HG03439 (cell line): ENCODE measurements around the gene UGGT2.
"Not testable (repeated sequence)": the region's sequence is repeated elsewhere in the genome, so short reads cannot be mapped to it uniquely, and the experiment has no call there.

Experiments
- ATAC-seq: cut with Tn5 transposase; IDR thresholded peaks from one replicate; pipeline ENCODE4 v1.9.1; 2021; ENCODE audit warnings: mild to moderate bottlenecking, moderate library complexity; ENCODE audit not compliant: unreplicated experiment

Gene UGGT2

DNA sequence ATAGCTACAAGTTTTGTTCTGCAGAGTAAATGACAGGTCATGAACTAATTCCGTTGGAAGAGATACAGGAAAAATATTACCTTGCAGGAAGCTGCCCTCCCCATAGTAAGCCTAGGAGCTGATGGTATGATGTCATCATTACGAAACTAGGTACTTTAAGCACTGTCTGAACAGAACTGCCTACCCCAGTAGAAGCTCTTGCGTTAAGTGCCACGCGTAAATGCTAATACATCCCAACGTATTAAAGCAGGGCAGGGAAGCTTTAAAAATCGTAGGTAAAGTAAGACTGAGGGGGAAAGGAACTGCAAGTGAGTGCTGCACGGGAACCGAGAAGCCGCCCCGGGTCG, 572 bp downstream of the UGGT2 start:
- peak; percentile 60 for ATAC-seq

GRCh38 chr13:96051946-96052345, 1.3 kb downstream of the UGGT2 start:
- not testable (repeated sequence) for ATAC-seq

GRCh38 chr13:96051491-96051890, 1.7 kb downstream of the UGGT2 start:
- not testable (repeated sequence) for ATAC-seq

- not testable (repeated sequence) for ATAC-seq
Observed at GRCh38 chr13:96050955-96051354, 2.2 kb downstream of the UGGT2 start.

DNA sequence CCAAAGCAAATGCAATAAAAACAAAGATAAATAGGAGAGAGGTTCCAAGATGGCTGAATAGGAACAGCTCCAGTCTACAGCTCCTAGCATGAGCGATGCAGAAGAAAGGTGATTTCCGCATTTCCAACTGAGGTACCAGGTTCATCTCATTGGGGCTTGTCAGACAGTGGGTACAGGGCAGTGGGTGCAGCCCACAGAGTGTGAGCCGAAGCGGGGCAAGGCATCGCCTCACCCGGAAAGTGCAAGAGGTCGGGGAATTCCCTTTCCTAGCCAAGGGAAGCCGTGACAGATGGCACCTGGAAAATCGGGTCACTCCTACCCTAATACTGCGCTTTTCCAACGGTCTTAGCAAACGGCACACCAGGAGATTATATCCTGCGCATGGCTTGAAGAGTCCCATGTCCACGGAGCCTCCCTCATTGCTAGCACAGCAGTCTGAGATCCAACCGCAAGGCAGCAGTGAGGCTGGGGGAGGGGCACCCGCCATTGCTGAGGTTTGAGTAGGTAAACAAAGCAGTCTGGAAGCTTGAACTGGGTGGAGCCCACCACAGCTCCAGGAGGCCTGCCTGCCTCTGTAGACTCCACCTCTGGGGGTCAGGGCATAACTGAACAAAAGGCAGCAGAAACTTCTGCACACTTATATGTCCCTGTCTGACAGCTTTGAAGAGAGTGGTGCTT, 6.6 kb downstream of the UGGT2 start:
- ATAC-seq: not testable (repeated sequence)

DNA sequence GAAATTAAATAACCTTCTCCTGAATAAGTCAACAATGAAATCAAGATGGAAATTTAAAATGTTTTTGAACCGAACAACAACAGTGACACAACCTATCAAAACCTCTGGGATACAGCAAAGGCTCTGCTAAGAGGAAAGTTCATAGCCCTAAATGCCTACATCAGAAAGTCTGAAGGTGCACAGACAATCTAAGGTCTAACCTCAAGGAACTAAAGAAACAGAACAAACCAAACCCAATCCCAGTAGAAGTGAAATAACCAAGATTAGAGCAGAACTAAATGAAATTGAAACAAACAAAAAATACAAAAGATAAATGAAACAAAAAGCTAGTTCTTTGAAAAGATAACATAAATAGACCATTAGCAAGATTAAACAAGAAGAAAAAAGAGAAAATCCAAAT, 9.0 kb downstream of the UGGT2 start:
- ATAC-seq: no peak

DNA sequence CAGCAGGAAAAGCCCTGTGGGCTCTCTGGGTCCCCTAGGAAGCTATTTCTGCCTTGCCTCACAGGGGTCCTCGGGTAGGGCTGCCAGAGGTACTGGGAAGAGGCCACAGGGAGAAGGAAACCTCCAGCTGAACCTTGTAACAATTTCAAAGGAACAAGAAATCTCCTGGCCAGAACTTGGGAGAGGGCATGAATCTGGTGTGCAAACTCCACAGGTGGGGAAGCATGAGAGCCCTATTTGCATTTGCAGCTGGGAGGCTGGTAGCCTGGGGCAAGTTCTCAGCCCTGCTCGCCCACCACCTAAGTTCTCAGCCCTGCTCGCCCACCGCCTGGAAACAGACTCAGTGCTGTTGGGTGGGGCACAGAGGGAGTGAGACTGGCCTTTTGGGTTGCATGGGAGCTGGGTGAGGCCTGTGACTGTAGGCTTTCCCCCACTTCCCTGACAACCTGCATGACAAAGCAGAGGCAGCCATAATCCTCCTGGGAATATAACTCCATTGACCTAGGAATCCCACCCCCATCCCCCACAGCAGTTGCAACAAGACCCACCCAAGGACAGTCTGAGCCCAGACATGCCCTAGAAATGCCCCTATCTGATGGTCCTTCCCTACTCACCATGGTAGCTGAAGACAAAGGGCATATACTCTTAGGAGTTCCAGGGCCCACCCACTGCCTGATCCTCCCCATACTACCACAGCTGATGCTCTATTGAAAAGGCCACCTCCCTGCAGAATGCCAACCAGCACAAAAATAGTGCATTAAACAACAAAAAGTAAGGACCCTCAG, 11.7 kb downstream of the UGGT2 start:
- ATAC-seq: no peak

- no peak for ATAC-seq
Observed at GRCh38 chr13:96036515-96036914, 16.7 kb downstream of the UGGT2 start.

DNA sequence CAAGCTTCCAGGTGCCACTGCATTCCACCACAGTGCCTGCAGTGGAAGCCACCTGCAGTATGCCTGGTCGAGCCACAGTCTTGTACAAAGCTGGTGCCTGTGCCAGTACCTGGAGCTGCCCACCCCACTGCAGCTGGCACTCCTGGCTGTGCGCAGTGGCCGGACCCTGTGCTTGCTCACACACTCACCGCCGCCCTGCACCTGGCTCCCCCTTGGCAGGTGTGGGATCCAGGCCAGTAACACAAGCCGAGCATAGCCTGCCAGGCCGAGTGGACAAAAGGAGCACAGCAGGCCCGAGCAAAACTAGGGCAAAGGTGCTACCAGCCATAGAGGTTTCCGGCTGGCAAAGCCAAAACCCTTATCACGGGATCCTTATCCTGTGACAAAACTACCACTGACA, 18.5 kb downstream of the UGGT2 start:
- no peak for ATAC-seq

DNA sequence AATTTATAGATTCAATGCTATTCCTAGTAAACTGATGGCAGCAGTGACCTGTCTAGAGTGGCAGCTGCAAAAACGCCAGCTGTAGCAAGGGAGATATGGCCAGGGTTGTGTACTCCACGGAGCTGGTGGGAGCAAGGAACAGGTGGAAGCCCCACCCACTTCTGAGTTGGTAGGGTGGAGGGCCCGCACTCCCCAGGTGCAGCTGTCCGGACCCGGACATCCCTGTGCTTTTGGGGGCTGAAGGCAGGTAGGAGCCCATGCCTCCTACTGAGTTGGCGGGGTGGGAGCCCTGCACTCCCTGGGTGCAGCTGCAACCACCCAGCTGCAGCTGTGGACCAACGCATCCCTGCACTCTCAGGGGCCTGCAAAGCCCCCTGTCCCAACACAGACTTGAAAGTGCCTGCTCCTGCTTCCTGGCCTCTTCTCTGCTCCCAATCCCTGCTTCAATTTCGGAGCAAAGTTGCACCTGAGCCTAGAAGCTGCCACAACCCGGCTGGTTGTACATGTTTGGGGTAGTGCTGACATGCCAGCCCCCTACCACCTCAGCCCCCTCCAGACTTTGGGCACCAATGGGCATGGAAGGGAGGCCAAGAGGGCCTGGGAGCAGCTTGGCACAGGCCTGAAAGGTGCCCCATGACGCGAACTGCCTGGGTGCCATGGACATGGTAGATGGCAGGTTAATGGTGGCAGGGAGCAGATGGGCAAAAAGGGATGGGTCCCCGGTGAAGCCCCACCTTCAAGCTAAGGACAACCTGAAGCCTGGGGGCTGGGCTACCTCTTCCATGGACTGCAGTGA, 19.8 kb downstream of the UGGT2 start:
- no peak for ATAC-seq

- no peak for ATAC-seq
Observed at GRCh38 chr13:96032717-96033116, 20.5 kb downstream of the UGGT2 start.

- no peak for ATAC-seq
Observed at GRCh38 chr13:96029002-96029401, 24.2 kb downstream of the UGGT2 start.

GRCh38 chr13:96027496-96027895, 25.7 kb downstream of the UGGT2 start:
- no peak for ATAC-seq

GRCh38 chr13:96025283-96025682, 27.9 kb downstream of the UGGT2 start:
- ATAC-seq: no peak

DNA sequence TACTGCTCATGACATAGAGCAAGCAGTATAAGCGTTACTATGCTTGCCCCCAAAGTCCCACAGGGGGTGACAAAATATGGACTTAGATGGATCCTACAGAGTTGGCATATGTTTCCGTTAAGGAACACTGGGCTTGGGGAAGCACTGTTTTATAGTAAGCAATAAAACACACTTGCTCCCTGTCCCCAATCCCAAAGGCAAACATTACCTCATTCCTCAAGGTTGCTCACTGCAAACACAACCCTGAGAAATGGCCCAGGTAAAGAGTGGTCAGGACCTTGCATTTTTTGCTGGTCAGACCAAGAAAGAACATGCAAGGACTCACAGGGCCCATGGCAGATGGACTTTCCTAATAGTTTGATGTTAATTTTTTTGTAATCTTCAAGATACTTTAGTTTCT, 32.3 kb downstream of the UGGT2 start:
- no peak for ATAC-seq

DNA sequence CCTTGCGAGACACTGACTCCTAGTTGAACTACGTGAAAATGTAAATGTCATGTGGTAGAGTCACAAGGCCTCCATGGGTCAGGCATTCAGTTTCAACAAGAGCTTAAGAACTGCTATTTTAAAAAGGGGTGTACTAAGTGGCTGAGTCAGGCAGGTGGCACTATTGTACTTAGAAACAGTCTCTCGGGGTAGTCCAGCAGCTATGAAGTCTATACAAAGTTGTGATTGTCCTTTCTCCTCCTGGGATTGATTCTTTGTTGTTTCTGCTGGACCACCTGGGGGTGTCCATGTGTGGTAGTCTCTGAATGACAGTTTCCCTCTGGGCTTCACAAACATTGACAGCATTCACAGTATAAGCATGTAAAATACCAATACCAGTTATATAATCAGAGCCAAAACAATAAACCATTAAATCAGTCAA, 33.0 kb downstream of the UGGT2 start:
- ATAC-seq: peak; percentile 94

DNA sequence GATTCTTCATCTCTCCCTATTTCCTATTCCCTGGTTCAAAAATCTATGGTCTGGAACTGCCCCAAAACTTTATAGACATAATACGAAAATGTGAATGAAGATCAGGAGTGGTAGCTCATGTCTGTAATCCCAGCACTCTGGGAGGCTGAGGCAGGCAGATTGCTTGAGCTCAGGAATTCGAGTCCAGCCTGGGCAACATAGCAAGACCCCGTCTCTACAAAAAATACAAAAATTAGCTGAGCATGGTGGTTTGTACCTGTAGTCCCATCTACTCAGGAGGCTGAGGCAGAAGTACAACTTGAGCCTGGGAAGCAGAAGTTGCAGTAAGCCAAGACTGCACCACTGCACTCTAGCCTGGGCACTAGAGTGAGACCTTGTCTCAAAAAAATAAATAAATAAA, 35.1 kb downstream of the UGGT2 start:
- ATAC-seq: no peak

DNA sequence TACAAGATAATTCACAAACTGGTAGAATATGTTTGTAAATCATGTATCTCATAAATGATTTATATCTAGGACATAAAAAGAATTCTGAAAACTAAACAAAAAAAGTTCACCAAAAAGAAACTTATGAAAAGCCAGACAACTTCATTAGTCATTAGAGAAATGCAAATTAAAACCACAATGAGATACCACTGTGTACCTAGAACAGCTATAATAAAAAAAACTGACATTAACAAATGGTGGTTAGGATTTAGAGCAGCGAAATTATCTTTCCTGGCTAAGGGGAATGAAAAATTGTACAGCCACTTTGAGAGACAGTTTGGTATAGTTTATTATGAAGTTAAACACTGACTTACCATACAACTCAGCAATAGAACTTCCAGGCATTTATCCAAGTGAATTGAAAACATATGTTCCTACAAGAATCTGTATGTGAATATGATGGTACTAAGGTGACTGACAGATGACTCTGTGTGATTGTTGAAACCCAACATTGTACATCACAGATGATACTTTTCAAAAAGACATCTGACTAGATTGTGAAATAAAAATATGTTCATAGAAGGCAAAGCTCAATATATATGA, 41.8 kb downstream of the UGGT2 start:
- no peak for ATAC-seq

DNA sequence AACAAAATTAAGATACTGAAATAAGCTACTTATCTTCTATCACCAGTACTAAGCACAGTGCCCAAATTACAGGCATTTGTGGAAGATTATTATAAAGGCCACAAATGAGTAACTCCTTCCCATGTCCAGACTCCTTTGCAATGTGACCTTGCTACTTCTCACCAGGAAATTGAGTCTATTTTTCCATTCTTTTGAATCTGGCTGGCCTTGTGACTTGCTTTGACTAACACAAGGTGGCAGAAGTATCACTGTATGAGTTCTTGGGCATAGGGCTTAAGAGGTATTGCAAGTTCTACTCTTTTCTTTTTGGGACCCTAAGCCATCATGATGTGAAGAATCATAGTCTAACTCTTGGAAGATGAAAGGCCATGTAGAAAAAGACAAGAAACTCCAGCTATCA, 49.9 kb downstream of the UGGT2 start:
- no peak for ATAC-seq

DNA sequence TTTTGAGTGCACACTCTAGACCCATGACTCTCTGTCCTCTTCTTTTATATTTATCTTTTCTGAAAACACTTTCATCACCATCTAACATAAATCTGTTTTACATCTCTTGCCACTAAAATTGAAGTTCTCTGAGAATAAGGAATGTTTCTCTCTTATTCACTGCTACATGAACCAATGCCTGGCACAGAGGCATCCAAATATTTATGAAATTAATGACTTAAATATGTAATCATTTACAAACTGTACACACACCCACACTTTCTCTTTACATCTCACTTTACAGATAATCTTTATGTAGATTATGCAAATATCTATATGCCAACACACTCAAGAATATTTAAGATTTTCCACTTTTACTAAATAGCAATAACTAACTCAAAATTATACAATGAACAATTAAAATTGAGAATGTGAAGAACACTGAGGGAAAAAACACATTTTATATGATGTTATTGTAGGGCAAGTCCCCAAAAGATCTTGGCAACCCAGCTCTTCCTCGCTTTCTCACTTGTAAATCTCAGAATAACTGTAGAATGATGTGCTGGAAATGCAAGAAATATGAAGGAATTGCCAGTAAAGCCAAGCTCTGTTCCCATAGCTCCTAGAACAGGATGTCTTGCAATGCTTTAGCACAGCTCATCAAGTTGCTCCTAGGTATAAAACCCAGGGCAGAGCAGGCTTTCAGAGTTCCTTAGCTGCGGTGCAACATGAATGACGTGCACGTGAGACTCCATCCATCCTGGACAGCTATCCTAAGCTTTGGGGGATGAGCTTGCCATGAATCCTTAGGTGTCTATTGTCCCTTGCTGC, 50.7 kb downstream of the UGGT2 start:
- no peak for ATAC-seq

GRCh38 chr13:96000069-96000468, 53.1 kb downstream of the UGGT2 start:
- no peak for ATAC-seq
